Testis (tissue), 3 donors: ENCODE data around the gene TBC1D10A. TPM values are rescaled to one million over a fixed set of nuclear protein-coding genes. Genes with fewer than 3 reads are reported as not detected.
A peak's percentile ranks its signal among the peaks of the same experiment; 100 is the strongest.

ENCODE experiments used
- DNase-seq: peaks from one replicate; pipeline ENCODE4 v3.0.0-alpha.2; 2019
- H3K27ac ChIP-seq, 2 donors: fragments of 200-600 bp; sonication (generic); one replicate each; pipeline ENCODE4 v1.5.1; 2019
- H3K27me3 ChIP-seq: fragments of 200-600 bp; sonication (generic); one replicate; pipeline ENCODE4 v1.5.1; 2019
- H3K36me3 ChIP-seq: fragments of 200-600 bp; sonication (generic); one replicate; pipeline ENCODE4 v1.5.1; 2017; ENCODE audit warnings: low read depth; ENCODE audit errors: missing control alignments
- H3K4me1 ChIP-seq: fragments of 200-600 bp; sonication (generic); one replicate; pipeline ENCODE4 v1.5.1; 2019
- H3K4me3 ChIP-seq, 2 donors: fragments of 200-600 bp; sonication (generic); one replicate each; pipeline ENCODE4 v1.5.1; 2017 to 2019
- H3K9me3 ChIP-seq: fragments of 200-600 bp; sonication (generic); one replicate; pipeline ENCODE4 v1.5.1; 2017
- POLR2A ChIP-seq: fragments of 450-650 bp; IDR thresholded peaks from one replicate; pipeline ENCODE4 v1.6.1; 2017; ENCODE audit warnings: antibody characterized with exemption, mild to moderate bottlenecking, moderate library complexity
- WGBS, 2 donors: methylation state at CpG; one replicate each; pipeline ENCODE4 v1.1.5; 2018; 5-methylcytosine and 5-hydroxymethylcytosine counted together
- intact Hi-C: fragments of 100-400 bp; cut with DNase I; formaldehyde crosslinking; loops from one replicate; pipeline ENCODE4 v1.15.1; 2023; ENCODE audit warnings: low total_unique reads
- polyA plus RNA-seq: library from polyadenylated mRNA; stranded (reverse); fragments of 350-450 nt; fragmentation: Illumina TruSeq; extraction: RNeasy Lipid Tissue Mini Kit (QIAGEN cat#74804); gene quantifications from one replicate; pipeline ENCODE4 v1.2.3, GENCODE V29; 2014; ENCODE audit warnings: low read depth, low replicate concordance; ENCODE audit not compliant: insufficient read depth
- total RNA-seq, 2 donors: library from RNA; depleted of rRNA; stranded (reverse); fragments of >200 nt; gene quantifications; one replicate each; pipeline ENCODE4 v1.2.3, GENCODE V29; 2016
- TF ChIP-seq, protein P1 (sequence below), 3 experiments: fragments of 450-650 bp in 2 of 3; fragments of 200-600 bp in 1 of 3; sonication (generic) in 1 of 3; IDR thresholded peaks; one replicate each; pipeline ENCODE4 v1.5.1; 2016 to 2019; ENCODE audit warnings: antibody characterized with exemption in 3 of 3, mild to moderate bottlenecking in 2 of 3, moderate library complexity in 1 of 3

TBC1D10A gene
- total and polyA plus RNA-seq, 3 donors from 2014 or later, result 48.4 to 79.1 (median 51.0) TPM

DNA sequence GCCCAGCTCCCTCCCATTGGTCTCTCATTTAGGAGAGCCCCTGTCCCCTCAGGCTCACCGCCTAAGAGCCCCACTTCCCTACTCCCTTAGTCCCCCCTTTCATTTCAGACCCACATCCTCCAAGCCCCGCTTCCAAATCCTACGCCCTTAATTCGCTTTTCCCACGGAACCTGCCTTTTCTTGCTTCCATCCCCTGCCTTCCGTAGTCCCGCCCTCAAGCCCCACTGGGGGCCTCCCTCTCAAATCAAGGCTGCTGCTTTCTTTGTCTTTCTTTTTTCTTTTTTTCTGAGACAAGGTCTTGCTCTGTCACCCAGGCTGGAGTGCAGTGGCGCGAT lies 30.5 kb upstream of the TBC1D10A start:
- H3K4me3 ChIP-seq, result peak overlapping the region; percentile 86 to 93
- H3K36me3 ChIP-seq, result no peaks in the 10 kb centered on the region
- H3K27ac ChIP-seq, result peak overlapping the region; percentile 94 to 96
- H3K9me3 ChIP-seq, result no peaks in the 10 kb centered on the region
- intact Hi-C loops, result no loop called here
- 2% methylated on average over 9 of the region's 9 CpGs for WGBS, 2 donors
- no peak for DNase-seq
- peaks cover 28% of the 10 kb centered on the region for H3K4me1 ChIP-seq
- no peaks in the 10 kb centered on the region for H3K27me3 ChIP-seq
- TF ChIP-seq, protein P1, sequence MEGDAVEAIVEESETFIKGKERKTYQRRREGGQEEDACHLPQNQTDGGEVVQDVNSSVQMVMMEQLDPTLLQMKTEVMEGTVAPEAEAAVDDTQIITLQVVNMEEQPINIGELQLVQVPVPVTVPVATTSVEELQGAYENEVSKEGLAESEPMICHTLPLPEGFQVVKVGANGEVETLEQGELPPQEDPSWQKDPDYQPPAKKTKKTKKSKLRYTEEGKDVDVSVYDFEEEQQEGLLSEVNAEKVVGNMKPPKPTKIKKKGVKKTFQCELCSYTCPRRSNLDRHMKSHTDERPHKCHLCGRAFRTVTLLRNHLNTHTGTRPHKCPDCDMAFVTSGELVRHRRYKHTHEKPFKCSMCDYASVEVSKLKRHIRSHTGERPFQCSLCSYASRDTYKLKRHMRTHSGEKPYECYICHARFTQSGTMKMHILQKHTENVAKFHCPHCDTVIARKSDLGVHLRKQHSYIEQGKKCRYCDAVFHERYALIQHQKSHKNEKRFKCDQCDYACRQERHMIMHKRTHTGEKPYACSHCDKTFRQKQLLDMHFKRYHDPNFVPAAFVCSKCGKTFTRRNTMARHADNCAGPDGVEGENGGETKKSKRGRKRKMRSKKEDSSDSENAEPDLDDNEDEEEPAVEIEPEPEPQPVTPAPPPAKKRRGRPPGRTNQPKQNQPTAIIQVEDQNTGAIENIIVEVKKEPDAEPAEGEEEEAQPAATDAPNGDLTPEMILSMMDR (IDR thresholded peaks at IDR 0.05), result no peak
- no peak for TF ChIP-seq POLR2A

DNA sequence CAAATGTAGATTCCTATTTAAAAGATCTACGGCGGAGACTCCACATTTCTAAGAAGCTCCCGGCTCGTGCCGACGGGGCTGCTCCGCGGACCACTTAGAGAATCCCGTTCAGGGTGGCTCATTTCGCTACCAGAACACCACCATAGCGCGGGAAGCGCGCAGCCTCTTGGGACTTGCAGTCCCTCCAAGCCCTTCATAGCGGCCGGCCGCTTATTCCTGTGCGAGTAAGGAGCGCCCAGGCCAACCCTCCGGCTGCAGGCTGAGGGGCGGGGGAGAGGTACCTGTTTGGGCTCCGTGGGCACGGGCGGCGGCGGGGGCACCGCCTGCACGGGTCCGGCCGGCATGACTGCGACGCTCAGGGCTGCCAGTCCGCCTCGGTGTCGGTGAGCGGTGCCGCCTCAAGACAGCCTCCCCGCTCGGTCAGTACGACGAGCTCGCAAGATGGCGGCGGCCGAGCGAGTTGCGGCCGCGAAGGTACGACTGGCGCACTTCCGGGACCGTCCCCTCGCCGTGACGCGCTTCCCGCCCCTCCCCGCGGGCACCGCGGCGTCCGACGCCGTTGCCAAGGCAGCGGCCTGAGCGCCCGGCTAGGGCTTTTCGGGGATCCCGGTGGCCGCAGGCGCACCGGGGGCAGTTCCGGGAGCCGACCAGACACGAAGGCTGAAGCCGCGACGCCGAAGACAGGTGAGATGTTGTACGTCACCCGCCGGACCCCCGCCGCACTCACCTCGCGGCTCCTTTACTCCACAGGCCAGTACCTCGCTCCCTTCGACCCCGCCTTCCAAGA lies 29.9 kb upstream of the TBC1D10A start, which contains the start of the genes CCDC157 and SF3A1:
CCDC157 (plus strand) TSS at position 559 of the 787 bp plus-strand sequence. CDS start 8,994 bp downstream, outside the sequence.
SF3A1 (minus strand) TSS at position 446 of the 787 bp plus-strand sequence; CDS start at position 344, 102 bp downstream.
- H3K27me3 ChIP-seq, result no peaks in the 10 kb centered on the region
- peak within 1 kb of the TSS; percentile 94 to 96 for H3K27ac ChIP-seq
- peak within 1 kb of the TSS; percentile 86 to 93 for H3K4me3 ChIP-seq
- peaks cover 28% of the 10 kb centered on the region for H3K4me1 ChIP-seq
- WGBS, 2 donors, result 0 to 3% methylated on average over 12 to 87 of the region's 91 CpGs
- peak; percentile 67 for TF ChIP-seq POLR2A
- TF ChIP-seq, protein P1 (IDR thresholded peaks at IDR 0.05), result peak in 1 of 3 experiments; percentile 1
- no peaks in the 10 kb centered on the region for H3K9me3 ChIP-seq
- H3K36me3 ChIP-seq, result no peaks in the 10 kb centered on the region
- peak; percentile 93 for DNase-seq
- intact Hi-C loops, result no loop called here

DNA sequence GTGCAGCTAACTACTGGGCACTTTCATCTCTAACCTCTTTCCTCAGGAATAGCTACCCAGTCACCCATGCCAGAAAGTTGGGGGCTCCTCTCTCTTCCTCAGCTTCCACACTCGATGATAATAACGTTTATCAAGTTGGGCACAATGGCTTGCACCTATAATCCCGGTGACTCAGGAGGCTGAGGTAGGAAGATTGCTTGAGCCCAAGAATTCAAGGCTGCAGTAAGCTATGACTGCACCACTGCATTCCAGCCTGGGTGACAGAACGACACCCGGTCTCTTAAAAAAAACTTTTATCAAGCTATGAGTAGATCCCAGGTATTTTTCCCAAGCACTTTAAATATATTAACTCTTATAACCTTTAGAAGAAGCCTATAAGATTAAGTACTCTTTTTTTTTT lies 27.9 kb upstream of the TBC1D10A start:
- Histone ChIP-seq H3K36me3 (no peaks in the 10 kb centered on the region), H3K4me3 (no peak overlapping the region), H3K27ac (no peak overlapping the region), H3K4me1 (peaks cover 28% of the 10 kb centered on the region), H3K27me3 (no peaks in the 10 kb centered on the region), H3K9me3 (no peaks in the 10 kb centered on the region)
- no peak for TF ChIP-seq POLR2A
- TF ChIP-seq, protein P1 (IDR thresholded peaks at IDR 0.05), result no peak
- no peak for DNase-seq
- intact Hi-C loops, result no loop called here
- WGBS, 2 donors, result 55 to 59% methylated on average over 5 of the region's 5 CpGs

DNA sequence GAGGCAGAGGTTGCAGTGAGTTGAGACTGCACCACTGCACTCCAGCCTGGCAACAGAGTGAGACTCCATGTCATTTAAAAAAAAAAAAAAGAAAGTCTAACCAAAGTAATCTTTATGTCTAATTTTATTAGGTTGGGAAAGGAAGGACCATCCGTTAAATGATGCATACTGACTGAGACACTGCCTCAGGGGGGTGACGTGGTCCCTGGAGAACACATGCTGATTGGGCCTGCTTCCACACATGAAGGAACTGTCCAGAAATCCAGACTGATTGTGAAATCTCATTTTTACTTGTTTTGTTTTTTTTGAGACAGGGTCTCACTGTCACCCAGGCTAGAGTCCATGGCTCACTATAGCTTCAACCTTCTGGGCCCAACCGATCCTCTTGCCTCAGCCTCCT lies 24.5 kb upstream of the TBC1D10A start:
- intact Hi-C loops, result no loop called here
- Histone ChIP-seq H3K9me3 (no peaks in the 10 kb centered on the region), H3K36me3 (no peaks in the 10 kb centered on the region), H3K4me3 (no peak overlapping the region), H3K27me3 (no peaks in the 10 kb centered on the region), H3K27ac (no peak overlapping the region), H3K4me1 (peaks cover 28% of the 10 kb centered on the region)
- TF ChIP-seq, protein P1 (IDR thresholded peaks at IDR 0.05), result no peak
- no peak for TF ChIP-seq POLR2A
- WGBS, 2 donors, result 89 to 93% methylated on average over 3 of the region's 3 CpGs
- DNase-seq, result no peak
